GM21528 (cell line): ENCODE results near the gene TMEM61.

Source experiments
- ATAC-seq: cut with Tn5 transposase; IDR thresholded peaks from one replicate; pipeline ENCODE4 v1.9.1; 2021; ENCODE audit warnings: mild to moderate bottlenecking, moderate library complexity; ENCODE audit not compliant: unreplicated experiment, low FRiP score

Gene TMEM61

GRCh38 chr1:54982739-54983138, 2.3 kb downstream of the TMEM61 start:
- ATAC-seq: no peak

DNA sequence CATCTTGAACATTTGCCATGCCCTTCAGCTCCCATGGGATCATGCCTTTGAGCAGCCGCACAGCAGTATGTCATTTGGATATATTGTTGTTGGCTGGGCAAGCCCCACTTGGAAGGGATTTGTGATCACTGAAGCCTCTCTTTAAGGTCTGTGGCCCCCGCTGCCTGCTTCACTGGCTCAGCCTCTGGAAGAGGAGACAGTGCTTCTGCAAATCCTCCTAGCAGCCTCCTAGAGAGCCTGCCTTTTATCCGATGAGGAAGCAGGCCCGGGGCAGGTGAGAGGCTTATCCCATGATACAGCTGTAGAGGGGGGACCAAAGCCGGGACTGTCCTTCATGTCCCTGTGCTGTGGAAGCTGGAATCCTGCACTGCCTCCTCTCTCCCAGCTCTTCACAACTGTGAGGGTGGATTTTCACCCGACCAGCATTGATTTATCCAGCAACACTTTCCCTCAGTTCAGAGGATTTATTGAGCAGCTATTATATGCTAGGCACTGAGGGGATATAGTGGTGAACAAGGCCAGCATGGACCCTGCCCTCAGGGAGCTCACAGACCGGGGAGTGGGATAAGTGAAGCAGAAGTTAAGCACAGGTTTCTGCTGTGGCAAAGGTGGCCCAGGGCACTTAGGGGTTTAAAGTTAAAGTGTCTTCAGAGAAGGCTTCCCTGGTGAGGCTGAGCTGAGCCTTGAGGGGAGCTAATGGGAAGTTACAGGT, 3.9 kb downstream of the TMEM61 start:
- ATAC-seq: no peak

GRCh38 chr1:54985556-54985955, 5.1 kb downstream of the TMEM61 start:
- no peak for ATAC-seq

GRCh38 chr1:54986025-54986424, 5.6 kb downstream of the TMEM61 start:
- no peak for ATAC-seq

DNA sequence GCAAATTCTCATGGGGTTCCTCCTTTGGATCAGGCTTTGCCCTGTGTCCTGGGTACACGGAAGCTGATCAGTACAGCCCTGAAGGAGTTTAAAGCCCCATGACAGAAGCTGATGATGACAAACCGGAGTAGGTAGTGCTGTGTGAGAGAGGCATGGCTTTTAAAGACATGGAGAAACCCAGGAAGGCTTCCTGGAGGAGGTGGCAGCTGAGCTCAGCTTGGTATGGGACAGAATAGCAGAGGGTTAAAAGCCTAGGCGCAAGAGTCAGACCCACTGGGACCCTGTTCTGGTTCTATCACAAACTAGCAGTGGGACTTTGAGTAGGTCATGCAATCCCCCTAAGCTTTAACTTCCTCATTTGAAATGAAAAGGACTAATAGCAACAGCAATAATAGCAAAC, 6.1 kb downstream of the TMEM61 start:
- ATAC-seq: no peak

DNA sequence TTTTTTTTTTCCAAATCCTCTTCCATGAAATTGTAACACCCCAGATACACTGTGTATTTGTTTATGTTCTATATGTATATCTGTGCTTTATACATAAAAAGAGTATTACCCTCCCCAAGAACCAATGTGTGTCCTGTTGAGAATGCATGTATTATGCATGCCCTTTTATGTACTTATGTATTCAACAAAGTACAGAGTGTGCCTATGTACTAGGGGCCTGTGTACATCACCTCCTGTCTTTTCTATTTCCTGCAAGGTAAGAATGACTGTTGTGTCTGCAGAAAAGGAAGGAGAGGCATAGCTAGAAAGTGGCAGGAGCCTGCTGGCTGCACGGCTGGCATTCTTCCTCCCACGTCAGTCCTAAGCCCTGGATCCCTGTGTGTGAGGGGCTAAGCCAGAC, 7.0 kb downstream of the TMEM61 start:
- no peak for ATAC-seq

GRCh38 chr1:54987919-54988705, 7.7 kb downstream of the TMEM61 start:
- no peak for ATAC-seq

DNA sequence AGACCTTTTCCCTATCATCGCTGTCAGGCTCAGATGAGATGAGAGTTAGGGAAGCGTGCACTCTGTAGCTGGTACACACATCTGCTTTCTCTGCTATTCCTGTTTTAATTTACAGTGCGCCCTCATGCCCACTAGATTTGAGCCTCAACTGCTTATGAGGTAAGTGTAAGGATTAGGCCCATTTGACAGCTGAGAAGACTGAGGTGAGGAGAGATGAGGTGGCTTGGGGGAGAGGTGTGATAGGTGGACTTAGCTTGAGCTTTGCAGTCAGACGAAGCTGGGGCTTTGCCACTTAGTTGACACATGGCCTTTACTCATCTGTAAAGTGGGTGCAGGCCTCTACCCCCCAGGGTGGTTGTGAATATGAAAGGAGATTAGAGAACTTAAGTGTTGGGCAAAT, 8.5 kb downstream of the TMEM61 start:
- ATAC-seq: no peak

DNA sequence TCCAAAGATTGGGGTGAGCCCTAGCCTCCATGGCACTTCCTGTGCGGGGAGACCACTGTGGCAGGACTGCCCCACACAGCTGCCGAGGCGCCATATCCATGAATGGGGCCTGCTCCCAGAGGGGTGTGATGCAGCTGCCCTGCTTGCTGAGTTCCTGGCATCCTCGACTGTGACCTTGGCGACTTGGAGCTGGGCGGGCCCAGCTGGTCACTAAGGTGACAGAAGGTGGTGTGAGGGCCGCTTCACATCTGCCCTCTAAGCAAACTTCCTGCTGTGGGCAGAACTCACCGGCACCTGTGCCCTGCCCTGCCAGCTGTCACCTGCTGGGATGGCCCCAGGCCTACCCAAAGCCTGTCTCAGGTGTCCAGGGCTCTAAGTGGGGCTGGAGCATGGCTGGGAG, 9.0 kb downstream of the TMEM61 start:
- no peak for ATAC-seq

DNA sequence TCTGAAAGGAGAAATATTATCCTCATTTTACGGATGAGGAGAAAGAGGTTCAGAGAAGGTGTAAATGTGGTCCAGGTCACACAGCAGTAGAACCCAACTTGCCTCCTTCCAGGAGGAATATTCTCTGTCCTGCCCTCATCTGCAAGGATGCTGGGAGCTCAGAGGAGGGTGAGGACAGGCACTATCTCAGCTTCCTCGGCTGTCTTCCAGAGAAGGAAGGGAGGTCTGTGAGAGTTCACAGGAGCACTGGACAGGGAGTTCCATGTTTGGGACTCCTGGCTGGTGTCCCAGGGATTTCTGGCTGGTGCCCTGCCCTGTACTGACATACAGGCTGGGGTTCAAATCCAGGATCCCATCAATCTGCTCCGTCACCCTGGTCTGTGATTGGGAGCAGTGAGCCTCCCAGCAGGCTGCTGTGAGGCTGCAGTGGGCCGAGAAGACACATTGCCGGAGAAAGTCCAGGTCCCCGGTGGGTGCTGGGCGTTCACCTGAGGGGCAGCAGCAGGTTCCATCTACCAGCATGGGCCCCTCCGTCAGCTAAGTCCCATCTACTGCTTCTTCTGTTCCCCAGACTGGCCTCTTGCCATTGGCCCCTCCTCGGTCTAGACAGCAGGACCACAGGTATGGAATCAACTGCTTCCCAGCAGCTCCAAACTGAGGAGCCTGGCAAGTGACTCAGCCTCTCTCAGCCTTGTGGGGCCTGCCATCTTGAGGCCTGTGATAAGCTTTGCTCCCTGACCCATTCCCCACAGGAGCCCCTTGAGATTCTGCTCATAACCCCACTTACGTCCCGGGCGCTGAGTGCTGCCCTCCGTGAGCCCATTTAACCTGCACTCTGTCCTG, 9.8 kb downstream of the TMEM61 start:
- no peak for ATAC-seq

GRCh38 chr1:54990916-54991315, 10.5 kb downstream of the TMEM61 start:
- no peak for ATAC-seq

- ATAC-seq: no peak
Measured at GRCh38 chr1:54991939-54992338, 11.5 kb downstream of the TMEM61 start.

DNA sequence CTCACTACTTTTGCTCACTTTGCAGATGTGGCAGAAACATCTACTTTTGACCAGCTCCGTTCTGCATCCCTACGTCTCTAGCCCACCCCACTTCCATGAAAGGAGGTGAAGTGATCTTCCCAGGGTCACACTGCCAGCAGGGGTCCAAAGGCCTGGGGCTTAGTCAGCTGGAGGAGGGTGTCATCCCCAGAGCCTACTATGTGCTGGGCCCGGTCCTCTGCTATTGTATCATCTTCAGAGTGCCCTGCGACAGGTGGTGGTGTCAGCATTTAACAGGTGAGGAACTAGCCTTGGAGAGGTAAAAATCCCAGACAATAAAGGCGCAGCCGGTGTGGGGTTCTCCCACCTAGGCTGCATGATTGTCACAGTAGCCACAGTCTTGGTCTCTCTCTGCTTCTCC, 12.7 kb downstream of the TMEM61 start:
- ATAC-seq: no peak

DNA sequence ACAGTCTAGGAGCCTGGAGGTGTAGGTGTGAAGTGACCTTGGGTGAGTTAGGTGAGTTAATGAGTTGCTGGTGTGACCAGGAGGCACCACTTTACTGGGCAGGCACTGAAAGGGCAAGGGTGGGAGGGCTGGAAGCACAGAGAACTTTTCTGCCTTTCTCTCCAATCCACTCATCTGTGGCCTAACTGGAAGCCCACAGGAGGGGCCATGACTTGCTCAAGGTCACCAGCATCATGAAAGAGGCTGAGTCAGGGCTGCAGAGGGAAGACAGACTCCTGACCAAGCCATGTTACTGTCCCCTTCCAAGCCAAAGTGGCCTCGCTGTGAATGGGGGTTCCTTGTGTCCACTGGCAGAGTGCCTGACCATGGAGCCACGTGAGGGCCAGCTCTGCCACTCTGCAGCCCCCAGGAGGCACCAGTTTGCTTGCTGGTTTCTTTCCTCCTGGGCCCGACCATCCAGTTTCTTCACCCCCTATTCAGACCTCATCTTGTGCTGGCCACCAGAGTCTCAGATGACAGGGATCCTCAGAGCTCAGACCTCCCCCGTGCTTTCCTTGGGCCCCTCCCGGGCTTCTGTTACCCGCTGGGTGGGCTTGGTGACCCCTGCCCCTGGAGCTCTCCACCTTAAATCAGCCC, 14.0 kb downstream of the TMEM61 start:
- no peak for ATAC-seq

DNA sequence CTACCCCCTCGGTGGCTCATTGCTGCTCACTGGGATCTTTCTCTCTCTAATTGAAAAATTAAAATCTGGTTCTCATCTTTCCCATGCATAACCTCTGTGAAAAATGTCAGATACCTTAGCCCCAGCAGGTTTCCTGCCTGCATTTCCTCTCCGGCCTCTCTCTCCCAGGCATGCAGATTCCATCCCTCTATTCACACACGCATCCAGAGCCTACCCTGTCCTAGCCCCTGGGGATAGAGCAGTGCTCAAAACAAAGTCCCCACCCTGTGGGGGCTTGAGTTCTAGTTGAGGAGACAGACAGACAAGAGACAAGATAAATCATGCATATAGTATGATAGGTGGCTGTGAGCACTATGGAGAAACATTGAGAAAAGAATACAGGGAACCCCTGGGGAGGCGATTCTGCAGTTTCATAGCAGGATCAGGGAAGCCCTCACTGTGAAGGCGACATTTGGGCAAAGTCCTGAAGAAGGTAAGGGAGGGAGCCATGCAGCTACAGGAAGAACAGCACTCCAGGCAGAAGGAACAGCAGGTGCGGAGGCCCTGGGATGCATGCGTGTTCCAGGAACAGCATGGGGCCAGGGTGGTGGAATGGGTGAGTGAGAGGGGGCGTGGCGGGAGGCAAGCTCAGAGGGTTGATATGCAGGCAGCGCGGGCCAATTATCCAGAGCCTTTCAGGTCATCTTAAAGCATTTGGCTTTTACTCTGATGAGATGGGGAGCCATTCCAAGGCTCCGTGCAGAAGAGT, 14.8 kb downstream of the TMEM61 start:
- no peak for ATAC-seq

DNA sequence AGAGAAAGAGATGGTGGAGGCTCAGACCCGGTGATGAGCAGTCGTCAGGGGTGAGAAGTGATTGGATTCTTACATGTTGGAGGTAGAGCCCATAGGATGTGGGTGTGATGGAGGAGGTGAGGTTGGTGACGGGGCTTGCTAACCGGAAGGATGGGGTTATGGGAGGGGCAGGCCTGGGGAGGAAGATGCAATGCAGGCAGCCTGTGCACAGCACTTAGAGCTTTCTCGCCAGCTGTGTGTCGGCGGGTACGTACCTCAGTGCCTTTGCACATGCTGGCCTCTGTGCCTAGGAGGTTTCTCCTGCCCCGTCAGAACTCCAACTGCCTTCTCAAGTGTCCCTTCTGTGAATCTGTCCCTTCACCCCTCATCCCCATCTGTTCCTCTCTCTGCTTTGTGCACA, 15.4 kb downstream of the TMEM61 start:
- no peak for ATAC-seq

DNA sequence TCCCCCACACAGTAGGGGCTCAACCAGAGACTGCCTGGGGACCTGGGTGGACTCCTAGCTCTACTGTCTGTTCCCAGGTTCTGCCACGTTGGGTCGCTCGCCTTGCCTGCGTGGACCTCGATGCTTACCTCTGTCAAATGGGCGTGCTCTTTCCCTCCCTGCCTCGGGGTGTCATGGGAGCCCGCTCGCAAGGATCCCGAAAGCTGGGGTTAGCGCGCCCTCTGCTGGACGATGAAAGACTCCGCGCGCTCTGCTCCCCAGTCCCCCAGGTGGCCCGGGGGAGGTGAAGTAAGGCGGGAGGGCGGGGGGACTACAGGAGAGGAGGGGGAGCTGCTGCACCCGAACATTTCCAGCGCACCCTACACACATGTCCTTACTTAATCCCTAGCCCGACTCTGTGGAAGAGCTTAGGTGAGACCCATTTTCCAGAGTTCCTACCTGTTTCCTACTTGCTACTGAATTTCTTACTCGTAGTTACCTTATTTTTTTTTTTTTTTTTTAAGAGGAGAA, 16.0 kb downstream of the TMEM61 start:
- ATAC-seq: peak; percentile 78

DNA sequence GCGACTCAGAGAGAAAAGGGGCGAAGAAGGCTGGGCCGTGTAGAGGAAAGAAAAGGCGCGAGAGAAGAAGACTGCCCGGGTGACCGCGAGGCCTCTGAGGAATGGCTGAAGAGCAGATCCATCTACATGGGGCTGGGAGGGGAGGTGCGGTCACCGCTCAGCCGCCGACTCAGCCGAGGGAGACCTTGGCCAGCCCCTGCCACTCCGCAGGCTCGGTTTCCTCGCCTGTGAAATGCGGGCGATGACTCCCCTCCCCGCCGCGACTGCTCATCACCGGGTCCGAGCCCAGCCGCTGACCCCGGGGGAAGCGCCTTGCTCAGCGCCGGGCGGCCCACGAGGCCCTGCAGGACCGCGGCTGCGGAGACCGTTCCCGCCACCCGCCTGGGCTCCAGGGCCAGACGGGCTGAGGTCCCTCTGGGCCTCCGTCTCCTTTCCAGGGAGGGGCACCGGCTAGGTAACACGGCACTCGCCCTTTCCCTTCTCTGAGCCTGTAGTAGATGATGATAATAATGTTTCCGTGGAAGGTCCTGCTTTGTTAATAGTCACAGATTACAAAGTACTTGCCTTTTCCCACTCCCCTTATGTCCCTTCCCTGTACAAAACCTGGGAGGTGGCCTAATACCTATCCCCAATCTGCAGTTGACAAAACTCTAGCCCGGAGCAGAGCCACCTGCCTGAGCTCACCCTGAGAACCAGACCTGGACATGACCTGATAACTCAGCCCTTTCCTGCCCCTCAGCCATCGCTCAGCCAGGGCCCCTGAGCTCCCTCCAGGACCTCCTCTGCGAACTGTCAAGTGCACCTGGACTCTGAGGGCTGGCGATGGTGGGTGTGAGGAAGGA, 16.7 kb downstream of the TMEM61 start:
- ATAC-seq: no peak

GRCh38 chr1:54997711-54997986, 17.2 kb downstream of the TMEM61 start:
- no peak for ATAC-seq
